Mesodermal cell (in vitro differentiated cells): ENCODE data around the gene BPIFB6.
"Not testable (repeated sequence)": the region's sequence is repeated elsewhere in the genome, so short reads cannot be mapped to it uniquely, and the experiment has no call there.

Experiments
- H3K27ac ChIP-seq: 2 replicates; pipeline ENCODE4 v1.7.0; 2013; ENCODE audit warnings: mild to moderate bottlenecking, low read depth, low read length, moderate library complexity; ENCODE audit not compliant: severe bottlenecking
- H3K36me3 ChIP-seq: 2 replicates; pipeline ENCODE4 v1.7.1; 2013; ENCODE audit warnings: mild to moderate bottlenecking, low read length, moderate library complexity; ENCODE audit not compliant: control insufficient read depth, insufficient read depth
- H3K4me1 ChIP-seq: one replicate; pipeline ENCODE4 v1.7.1; 2013; ENCODE audit warnings: mild to moderate bottlenecking, low read length; ENCODE audit not compliant: insufficient read depth, control insufficient read depth, poor library complexity, severe bottlenecking
- H3K4me3 ChIP-seq: 2 replicates; pipeline ENCODE4 v1.7.0; 2013; ENCODE audit warnings: low read length, control low read depth, mild to moderate bottlenecking; ENCODE audit not compliant: insufficient read depth, poor library complexity, severe bottlenecking; ENCODE audit errors: extremely low read depth
- H3K9me3 ChIP-seq: 2 replicates; pipeline ENCODE4 v1.7.1; 2013; ENCODE audit warnings: mild to moderate bottlenecking, low read length, moderate library complexity; ENCODE audit not compliant: control insufficient read depth
- WGBS, 2 experiments: methylation state at CpG; one replicate each; pipeline ENCODE4 v1.1.5; 2013; ENCODE audit warnings: missing lambda C conversion rate in 2 of 2; ENCODE audit not compliant: insufficient coverage in 2 of 2; 5-methylcytosine and 5-hydroxymethylcytosine counted together

The BPIFB6 gene

GRCh38 chr20:33037456-33037855 is 6.0 kb downstream of the BPIFB6 start:
- Histone ChIP-seq H3K9me3 (no peaks in the 10 kb centered on the region), H3K36me3 (no peaks in the 10 kb centered on the region), H3K4me1 (no peaks in the 10 kb centered on the region), H3K4me3 (no peak overlapping the region), H3K27ac (no peak overlapping the region)
- WGBS, 2 experiments, result 72 to 80% methylated on average over 5 of the region's 5 CpGs

GRCh38 chr20:33038243-33038642 is 6.8 kb downstream of the BPIFB6 start:
- Histone ChIP-seq H3K27ac (no peak overlapping the region), H3K9me3 (no peaks in the 10 kb centered on the region), H3K4me3 (no peak overlapping the region), H3K4me1 (no peaks in the 10 kb centered on the region), H3K36me3 (no peaks in the 10 kb centered on the region)
- 81 to 91% methylated on average over 4 of the region's 4 CpGs for WGBS, 2 experiments

- Histone ChIP-seq H3K4me3 (no peak overlapping the region), H3K4me1 (no peaks in the 10 kb centered on the region), H3K9me3 (peaks cover 14% of the 10 kb centered on the region), H3K36me3 (no peaks in the 10 kb centered on the region), H3K27ac (no peak overlapping the region)
- WGBS, 2 experiments, result 69 to 89% methylated on average over 3 of the region's 3 CpGs
Measured at GRCh38 chr20:33042430-33042829, 11.0 kb downstream of the BPIFB6 start.

- Histone ChIP-seq H3K36me3 (no peaks in the 10 kb centered on the region), H3K9me3 (peaks cover 14% of the 10 kb centered on the region), H3K4me3 (no peak overlapping the region), H3K27ac (no peak overlapping the region), H3K4me1 (no peaks in the 10 kb centered on the region)
- WGBS, 2 experiments, result 67 to 100% methylated on average over 1 of the region's 2 CpGs
Measured at GRCh38 chr20:33042983-33043730, 11.7 kb downstream of the BPIFB6 start.

GRCh38 chr20:33043731-33044181 is 12.3 kb downstream of the BPIFB6 start:
- no CpG with 5 or more reads among the region's 1 CpG for WGBS, 2 experiments
- Histone ChIP-seq H3K36me3 (no peaks in the 10 kb centered on the region), H3K9me3 (peaks cover 14% of the 10 kb centered on the region), H3K4me3 (no peak overlapping the region), H3K4me1 (no peaks in the 10 kb centered on the region), H3K27ac (no peak overlapping the region)

- H3K4me1 ChIP-seq, H3K4me3 ChIP-seq, H3K27ac ChIP-seq, H3K36me3 ChIP-seq: not testable (repeated sequence)
- peaks cover 14% of the 10 kb centered on the region for H3K9me3 ChIP-seq
- 90 to 93% methylated on average over 11 of the region's 15 CpGs for WGBS, 2 experiments
Measured at GRCh38 chr20:33045129-33045721, 13.8 kb downstream of the BPIFB6 start.

GRCh38 chr20:33046412-33046811 is 15.0 kb downstream of the BPIFB6 start:
- H3K27ac ChIP-seq, result no peak overlapping the region
- no peak overlapping the region for H3K4me3 ChIP-seq
- H3K4me1 ChIP-seq, result no peaks in the 10 kb centered on the region
- peaks cover 14% of the 10 kb centered on the region for H3K9me3 ChIP-seq
- H3K36me3 ChIP-seq, result no peaks in the 10 kb centered on the region
- 86% methylated on average over 1 of the region's 3 CpGs; no CpG with 5 or more reads in 1 of the 2 experiments for WGBS, 2 experiments

GRCh38 chr20:33051333-33051732 is 19.9 kb downstream of the BPIFB6 start:
- Histone ChIP-seq H3K4me3 (no peak overlapping the region), H3K36me3 (no peaks in the 10 kb centered on the region), H3K9me3 (peaks cover 2% of the 10 kb centered on the region), H3K27ac (no peak overlapping the region), H3K4me1 (no peaks in the 10 kb centered on the region)
- 80 to 81% methylated on average over 4 of the region's 4 CpGs for WGBS, 2 experiments

GRCh38 chr20:33053291-33054106 is 22.1 kb downstream of the BPIFB6 start, which contains the start of gene BPIFB3:
Gene BPIFB3 (plus strand): TSS chr20:33053903. CDS start chr20:33055436, 1,533 bp downstream.
- H3K9me3 ChIP-seq, result no peaks in the 10 kb centered on the region
- no peaks in the 10 kb centered on the region for H3K4me1 ChIP-seq
- no peaks in the 10 kb centered on the region for H3K36me3 ChIP-seq
- no peak within 1 kb of the TSS for H3K4me3 ChIP-seq
- WGBS, 2 experiments, result 82 to 85% methylated on average over 19 to 20 of the region's 25 CpGs
- H3K27ac ChIP-seq, result no peak within 1 kb of the TSS

GRCh38 chr20:33054381-33054780 is 22.9 kb downstream of the BPIFB6 start:
- Histone ChIP-seq H3K4me1 (no peaks in the 10 kb centered on the region), H3K27ac (no peak overlapping the region), H3K9me3 (no peaks in the 10 kb centered on the region), H3K36me3 (no peaks in the 10 kb centered on the region), H3K4me3 (no peak overlapping the region)
- WGBS, 2 experiments, result 90 to 96% methylated on average over 6 of the region's 7 CpGs
